ENCODE measurements around the gene PLCXD1.
"Not testable (repeated sequence)": the region's sequence is repeated elsewhere in the genome, so short reads cannot be mapped to it uniquely, and the experiment has no call there.

PLCXD1 gene

GRCh38 chrX:347351-348117, 66.4 kb downstream of the PLCXD1 start:
- Mint-ChIP-seq H3K9me3 (peaks cover 24% of the 10 kb centered on the region), H3K27me3 (no peaks in the 10 kb centered on the region), H3K4me3 (no peak overlapping the region), H3K27ac (no peak overlapping the region), H3K4me1 (ENCODE audit: low read depth) (no peaks in the 10 kb centered on the region), H3K36me3 (ENCODE audit: low read depth) (peaks cover 53% of the 10 kb centered on the region)
- intact Hi-C loops (cut with micrococcal nuclease) = no loop called here

- Mint-ChIP-seq H3K9me3 (peaks cover 24% of the 10 kb centered on the region), H3K27ac (no peak overlapping the region), H3K4me1 (ENCODE audit: low read depth) (no peaks in the 10 kb centered on the region), H3K4me3 (no peak overlapping the region), H3K36me3 (ENCODE audit: low read depth) (peaks cover 55% of the 10 kb centered on the region), H3K27me3 (no peaks in the 10 kb centered on the region)
- intact Hi-C loops (cut with micrococcal nuclease) = no loop called here
These were observed 67.4 kb downstream of the PLCXD1 start for GRCh38 chrX:348461-349117.

- Mint-ChIP-seq H3K4me3 (no peak overlapping the region), H3K9me3 (peaks cover 24% of the 10 kb centered on the region), H3K36me3 (ENCODE audit: low read depth) (peaks cover 53% of the 10 kb centered on the region), H3K27ac (no peak overlapping the region), H3K27me3 (no peaks in the 10 kb centered on the region), H3K4me1 (ENCODE audit: low read depth) (no peaks in the 10 kb centered on the region)
- intact Hi-C loops (cut with micrococcal nuclease) = no loop called here
These were observed 68.0 kb downstream of the PLCXD1 start for GRCh38 chrX:349196-349595.

GRCh38 chrX:349702-350101, 68.5 kb downstream of the PLCXD1 start:
- Mint-ChIP-seq H3K36me3 (ENCODE audit: low read depth) (peaks cover 48% of the 10 kb centered on the region), H3K9me3 (peaks cover 19% of the 10 kb centered on the region), H3K4me1 (ENCODE audit: low read depth) (no peaks in the 10 kb centered on the region), H3K27me3 (no peaks in the 10 kb centered on the region), H3K27ac (no peak overlapping the region), H3K4me3 (no peak overlapping the region)
- intact Hi-C loops (cut with micrococcal nuclease) = no loop called here

GRCh38 chrX:350148-350533, 69.0 kb downstream of the PLCXD1 start:
- Mint-ChIP-seq H3K36me3 (ENCODE audit: low read depth) (peaks cover 44% of the 10 kb centered on the region), H3K27me3 (no peaks in the 10 kb centered on the region), H3K4me1 (ENCODE audit: low read depth) (no peaks in the 10 kb centered on the region), H3K27ac (no peak overlapping the region), H3K4me3 (no peak overlapping the region), H3K9me3 (peaks cover 14% of the 10 kb centered on the region)
- intact Hi-C loops (cut with micrococcal nuclease) = no loop called here

GRCh38 chrX:350534-351323, 69.5 kb downstream of the PLCXD1 start:
- Mint-ChIP-seq H3K27me3 (no peaks in the 10 kb centered on the region), H3K4me1 (ENCODE audit: low read depth) (no peaks in the 10 kb centered on the region), H3K27ac (no peak overlapping the region), H3K36me3 (ENCODE audit: low read depth) (peaks cover 39% of the 10 kb centered on the region), H3K4me3 (no peak overlapping the region), H3K9me3 (peaks cover 10% of the 10 kb centered on the region)
- intact Hi-C loops (cut with micrococcal nuclease) = no loop called here

GRCh38 chrX:351324-351641, 70.1 kb downstream of the PLCXD1 start:
- peaks cover 33% of the 10 kb centered on the region for H3K36me3 Mint-ChIP-seq (ENCODE audit: low read depth)
- H3K27me3 Mint-ChIP-seq; H3K27ac Mint-ChIP-seq; H3K4me1 Mint-ChIP-seq (ENCODE audit: low read depth); H3K4me3 Mint-ChIP-seq; intact Hi-C loops (cut with micrococcal nuclease): not testable (repeated sequence)
- H3K9me3 Mint-ChIP-seq = peaks cover 10% of the 10 kb centered on the region

- peaks cover 10% of the 10 kb centered on the region for H3K9me3 Mint-ChIP-seq
- no peaks in the 10 kb centered on the region for H3K4me1 Mint-ChIP-seq (ENCODE audit: low read depth)
- no peaks in the 10 kb centered on the region for H3K27me3 Mint-ChIP-seq
- H3K27ac Mint-ChIP-seq = no peak overlapping the region
- H3K4me3 Mint-ChIP-seq = no peak overlapping the region
- intact Hi-C loops (cut with micrococcal nuclease) = no loop called here
- H3K36me3 Mint-ChIP-seq (ENCODE audit: low read depth) = peaks cover 29% of the 10 kb centered on the region
These were observed 70.6 kb downstream of the PLCXD1 start for GRCh38 chrX:351736-352135.

- Mint-ChIP-seq H3K4me3 (no peak overlapping the region), H3K4me1 (ENCODE audit: low read depth) (peaks cover 1% of the 10 kb centered on the region), H3K27ac (no peak overlapping the region), H3K36me3 (ENCODE audit: low read depth) (peaks cover 24% of the 10 kb centered on the region), H3K9me3 (peaks cover 10% of the 10 kb centered on the region), H3K27me3 (no peaks in the 10 kb centered on the region)
- intact Hi-C loops (cut with micrococcal nuclease) = no loop called here
These were observed 71.0 kb downstream of the PLCXD1 start for GRCh38 chrX:352181-352580.

GRCh38 chrX:352582-353314, 71.6 kb downstream of the PLCXD1 start:
- peaks cover 7% of the 10 kb centered on the region for H3K4me1 Mint-ChIP-seq (ENCODE audit: low read depth)
- H3K36me3 Mint-ChIP-seq (ENCODE audit: low read depth) = peaks cover 23% of the 10 kb centered on the region
- intact Hi-C loops (cut with micrococcal nuclease) = no loop called here
- no peaks in the 10 kb centered on the region for H3K27me3 Mint-ChIP-seq
- no peak overlapping the region for H3K27ac Mint-ChIP-seq
- H3K4me3 Mint-ChIP-seq = no peak overlapping the region
- peaks cover 6% of the 10 kb centered on the region for H3K9me3 Mint-ChIP-seq
